Renal cortex interstitium (tissue), 11 donors: Measurements from ENCODE around the gene TBL1X. TPM values are rescaled to one million over a fixed set of nuclear protein-coding genes. Genes with fewer than 3 reads are reported as not detected.
A peak's percentile ranks its signal among the peaks of the same experiment; 100 is the strongest.

Experiments used
- DNase-seq, 11 donors: peaks; one replicate each; pipeline ENCODE4 v3.0.0-alpha.2; 2013; ENCODE audit warnings: low read depth in 9 of 11, low spot score in 4 of 11; ENCODE audit errors: extremely low read depth in 1 of 11
- polyA plus RNA-seq, 3 donors: library from polyadenylated mRNA; unstranded; fragments of 120-200 nt; gene quantifications; one replicate each; pipeline ENCODE4 v1.2.1, GENCODE V29; 2013; ENCODE audit not compliant: insufficient read length in 3 of 3

The TBL1X gene
- polyA plus RNA-seq, 3 donors: 26.9 to 29.1 (median 27.1) TPM

GRCh38 chrX:9597361-9598035 lies 132.6 kb downstream of the TBL1X start:
- DNase-seq: peak in 1 of 11 donors; percentile 26

GRCh38 chrX:9598344-9598743 lies 133.5 kb downstream of the TBL1X start:
- no peak for DNase-seq

GRCh38 chrX:9604111-9604907 lies 139.5 kb downstream of the TBL1X start:
- peak in 1 of 11 donors; percentile 15 for DNase-seq

GRCh38 chrX:9604908-9605306 lies 140.0 kb downstream of the TBL1X start:
- no peak for DNase-seq

GRCh38 chrX:9605484-9605883 lies 140.6 kb downstream of the TBL1X start:
- DNase-seq: no peak

GRCh38 chrX:9606971-9607370 lies 142.1 kb downstream of the TBL1X start:
- no peak for DNase-seq

- DNase-seq: no peak
Observed at GRCh38 chrX:9609499-9609898, 144.6 kb downstream of the TBL1X start.

- DNase-seq: no peak
Observed at GRCh38 chrX:9609987-9610386, 145.1 kb downstream of the TBL1X start.

- DNase-seq: no peak
Observed at GRCh38 chrX:9610771-9611392, 146.0 kb downstream of the TBL1X start.

- no peak for DNase-seq
Observed at GRCh38 chrX:9611436-9612145, 146.7 kb downstream of the TBL1X start.

GRCh38 chrX:9612146-9612505 lies 147.3 kb downstream of the TBL1X start:
- DNase-seq: no peak

- no peak for DNase-seq
Observed at GRCh38 chrX:9614016-9614415, 149.2 kb downstream of the TBL1X start.

GRCh38 chrX:9619133-9619532 lies 154.3 kb downstream of the TBL1X start:
- DNase-seq: no peak

- no peak for DNase-seq
Observed at GRCh38 chrX:9619581-9619980, 154.7 kb downstream of the TBL1X start.

GRCh38 chrX:9622128-9622527 lies 157.3 kb downstream of the TBL1X start:
- no peak for DNase-seq

GRCh38 chrX:9626379-9626778 lies 161.5 kb downstream of the TBL1X start:
- no peak for DNase-seq

- DNase-seq: no peak
Observed at GRCh38 chrX:9627922-9628321, 163.1 kb downstream of the TBL1X start.

GRCh38 chrX:9628779-9629493 lies 164.1 kb downstream of the TBL1X start:
- DNase-seq: no peak

- DNase-seq: no peak
Observed at GRCh38 chrX:9634551-9634950, 169.7 kb downstream of the TBL1X start.
